GM12891 (cell line): ENCODE data around the gene XPO5.

Experiments used
- POLR2A ChIP-seq: IDR thresholded peaks from 2 replicates; pipeline ENCODE4 v1.6.1; 2011; ENCODE audit warnings: low read depth, low read length, control low read depth
- TAF1 ChIP-seq: IDR thresholded peaks from 2 replicates; pipeline ENCODE4 v1.6.1; 2011; ENCODE audit warnings: low read depth, low read length, control low read depth

GRCh38 chr6:43506667-43507471 is 69.0 kb downstream of the XPO5 start:
- TF ChIP-seq POLR2A (no peak), TAF1 (no peak)
